HG03571 (cell line): ENCODE measurements around the gene PPM1L.
"Not testable (repeated sequence)": the region's sequence is repeated elsewhere in the genome, so short reads cannot be mapped to it uniquely, and the experiment has no call there.

Experiments
- ATAC-seq: cut with Tn5 transposase; IDR thresholded peaks from one replicate; pipeline ENCODE4 v1.9.1; 2021; ENCODE audit not compliant: unreplicated experiment

PPM1L gene

GRCh38 chr3:160977773-160978172 is 221.7 kb downstream of the PPM1L start:
- no peak for ATAC-seq

- peak; percentile 44 for ATAC-seq
Measured at GRCh38 chr3:160980740-160981139, 224.7 kb downstream of the PPM1L start.

DNA sequence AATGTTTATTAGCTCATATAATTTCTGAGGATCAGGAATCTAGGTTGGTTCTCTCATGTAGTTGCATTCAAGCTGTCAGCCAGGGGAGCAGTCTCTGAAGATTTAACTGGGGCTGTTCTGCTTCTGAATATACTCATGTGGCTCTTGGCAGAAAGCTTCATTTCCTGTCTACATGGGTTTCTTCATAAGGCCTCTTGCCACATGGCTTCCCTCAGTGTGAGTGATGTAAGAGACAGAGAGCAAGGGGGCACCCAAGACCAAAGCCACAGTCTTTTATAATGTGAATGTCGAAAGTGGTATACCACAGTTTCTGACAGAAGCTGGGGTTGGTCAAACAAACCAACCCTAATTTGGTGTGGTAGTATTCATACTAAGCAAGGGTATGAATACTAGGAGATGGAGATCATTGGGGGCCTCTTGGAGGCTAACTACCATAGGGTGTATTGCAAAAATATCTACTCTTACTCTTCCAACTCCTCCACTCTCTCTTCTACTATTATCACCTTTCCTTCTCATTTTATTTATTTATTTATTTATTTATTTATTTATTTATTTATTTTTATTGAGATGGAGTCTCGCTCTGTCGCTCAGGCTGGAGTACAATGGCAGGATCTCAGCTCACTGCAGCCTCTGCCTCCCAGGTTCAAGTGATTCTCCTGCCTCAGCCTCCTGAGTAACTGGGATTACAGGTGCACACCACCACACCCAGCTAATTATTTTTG is 225.3 kb downstream of the PPM1L start:
- peak; percentile 90 for ATAC-seq

GRCh38 chr3:160982491-160982890 is 226.5 kb downstream of the PPM1L start:
- ATAC-seq, result no peak

DNA sequence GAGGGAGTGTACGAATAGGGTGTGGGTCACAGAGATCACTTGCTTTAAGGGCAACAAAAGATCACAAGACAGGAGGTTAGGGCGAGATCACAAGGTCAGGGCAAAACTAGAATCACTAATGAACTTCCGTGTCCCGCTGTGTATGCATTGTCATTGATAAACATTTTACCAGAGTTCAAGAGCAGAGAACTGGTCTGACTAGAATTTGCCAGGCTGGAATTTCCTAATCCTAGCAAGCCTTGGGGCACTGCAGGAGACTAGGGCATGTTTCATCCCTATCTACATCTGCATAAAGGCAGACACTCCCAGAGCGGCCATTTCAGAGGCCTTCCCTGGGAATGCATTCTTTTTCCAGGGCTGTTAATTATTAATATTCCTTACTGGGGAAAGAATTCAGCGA is 227.9 kb downstream of the PPM1L start:
- not testable (repeated sequence) for ATAC-seq

GRCh38 chr3:160986069-160986468 is 230.0 kb downstream of the PPM1L start:
- no peak for ATAC-seq

- peak; percentile 56 for ATAC-seq
Measured at GRCh38 chr3:160987982-160988964, 232.2 kb downstream of the PPM1L start.

DNA sequence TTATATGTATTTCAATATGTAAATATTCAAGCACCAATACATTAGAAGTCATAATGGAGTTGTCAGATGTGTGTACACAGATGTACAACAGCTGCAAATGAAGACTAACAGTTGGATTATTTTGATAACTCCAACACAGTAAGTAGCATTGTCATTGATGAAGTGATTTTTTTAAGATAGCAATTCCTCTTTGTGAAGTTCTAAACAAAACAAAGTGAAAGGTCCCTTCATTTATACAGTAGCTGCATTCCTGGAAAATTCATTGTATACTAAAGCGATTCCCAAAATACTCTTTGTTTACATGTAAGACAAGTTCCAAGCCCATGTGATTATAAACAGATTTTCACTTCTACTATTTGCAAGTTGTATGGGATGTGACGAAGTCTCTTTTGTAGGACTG is 234.4 kb downstream of the PPM1L start:
- ATAC-seq, result no peak

DNA sequence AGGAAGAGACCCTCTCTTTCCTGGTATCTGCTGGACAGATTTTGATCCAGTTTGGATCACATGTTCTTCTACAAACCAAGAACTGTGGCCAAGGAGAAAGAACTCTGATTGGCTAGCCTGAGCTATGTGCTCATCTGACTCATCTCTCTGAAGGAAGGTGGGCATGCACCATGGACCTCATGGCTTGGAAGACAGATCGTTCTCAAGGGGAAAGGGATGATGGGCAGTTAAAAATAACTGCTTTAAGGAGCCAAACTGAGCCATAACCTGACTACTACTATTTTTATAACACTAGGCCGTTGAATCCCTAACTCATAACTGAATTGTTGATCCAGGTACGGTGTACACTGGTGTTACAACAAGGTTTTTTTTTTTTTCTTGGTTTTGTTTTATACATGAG is 236.7 kb downstream of the PPM1L start:
- ATAC-seq, result no peak

- ATAC-seq, result no peak
Measured at GRCh38 chr3:160996811-160997210, 240.8 kb downstream of the PPM1L start.

DNA sequence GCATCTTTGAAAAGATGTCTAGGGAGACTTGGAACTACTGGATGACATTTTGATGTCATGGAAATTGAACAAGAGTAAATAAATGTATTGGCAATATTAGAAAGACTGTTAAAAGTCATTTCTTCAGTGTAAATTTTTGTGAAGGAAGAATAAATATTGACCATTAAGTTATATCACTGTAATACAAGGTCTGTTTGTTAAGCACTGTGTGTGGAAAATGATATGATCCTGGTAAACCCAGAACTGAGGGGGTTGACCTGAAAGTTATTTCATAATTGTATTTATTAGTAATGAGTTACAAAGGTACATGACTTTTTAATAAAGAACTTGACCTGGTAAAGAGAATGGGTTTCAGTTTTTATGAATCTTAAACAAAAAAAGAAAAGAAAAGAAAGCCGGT is 242.6 kb downstream of the PPM1L start:
- ATAC-seq, result no peak

DNA sequence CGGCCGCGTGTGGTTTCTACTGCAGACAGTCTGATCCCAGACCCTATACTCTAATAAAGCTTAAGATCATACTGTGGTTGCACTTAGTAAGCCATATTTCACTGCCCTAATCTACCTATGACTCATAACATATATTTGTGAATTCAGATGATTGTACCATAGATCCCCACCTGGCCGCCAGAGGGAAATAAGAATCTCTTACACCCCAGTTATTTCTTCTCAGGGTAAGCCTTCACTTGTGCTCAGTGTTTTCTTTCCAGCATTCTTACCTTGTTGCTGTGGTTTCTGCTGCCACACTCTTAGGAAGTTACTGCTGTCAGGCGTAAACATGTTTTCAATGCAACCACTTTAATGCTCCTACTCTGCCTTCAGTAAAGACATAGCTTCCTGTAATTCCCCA is 243.2 kb downstream of the PPM1L start:
- no peak for ATAC-seq

DNA sequence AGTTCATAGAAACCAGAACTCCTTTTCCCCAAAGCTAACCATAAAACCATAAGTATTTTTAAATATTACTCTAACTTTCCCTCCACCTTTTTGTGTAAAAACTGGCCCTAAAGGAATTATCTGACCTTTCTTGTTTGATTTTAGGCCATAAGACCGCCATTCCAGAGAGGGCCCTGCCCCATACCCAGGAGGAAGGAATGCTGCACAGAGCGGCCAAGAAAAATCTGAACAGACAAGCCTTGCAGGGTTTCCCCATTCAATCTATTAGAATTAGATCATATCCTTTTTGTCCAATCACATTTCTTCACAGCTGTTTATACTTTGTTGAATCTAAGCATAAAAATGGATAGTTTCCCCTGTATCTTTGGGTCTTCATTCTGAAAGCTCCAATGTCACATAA is 252.1 kb downstream of the PPM1L start:
- no peak for ATAC-seq

DNA sequence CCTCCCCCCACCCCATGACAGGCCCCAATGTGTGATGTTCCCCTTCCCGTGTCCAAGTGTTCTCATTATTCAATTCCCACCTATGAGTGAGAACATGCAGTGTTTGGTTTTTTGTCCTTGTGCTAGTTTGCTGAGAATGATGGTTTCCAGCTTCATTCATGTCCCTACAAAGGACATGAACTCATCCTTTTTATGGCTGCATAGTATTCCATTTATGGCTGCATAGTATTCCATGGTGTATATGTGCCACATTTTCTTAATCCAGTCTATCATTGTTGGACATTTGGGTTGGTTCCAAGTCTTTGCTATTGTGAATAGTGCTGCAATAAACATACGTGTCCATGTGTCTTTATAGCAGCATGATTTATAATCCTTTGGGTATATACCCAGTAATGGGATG is 254.1 kb downstream of the PPM1L start:
- not testable (repeated sequence) for ATAC-seq

GRCh38 chr3:161014843-161015749 is 259.1 kb downstream of the PPM1L start:
- ATAC-seq, result no peak

DNA sequence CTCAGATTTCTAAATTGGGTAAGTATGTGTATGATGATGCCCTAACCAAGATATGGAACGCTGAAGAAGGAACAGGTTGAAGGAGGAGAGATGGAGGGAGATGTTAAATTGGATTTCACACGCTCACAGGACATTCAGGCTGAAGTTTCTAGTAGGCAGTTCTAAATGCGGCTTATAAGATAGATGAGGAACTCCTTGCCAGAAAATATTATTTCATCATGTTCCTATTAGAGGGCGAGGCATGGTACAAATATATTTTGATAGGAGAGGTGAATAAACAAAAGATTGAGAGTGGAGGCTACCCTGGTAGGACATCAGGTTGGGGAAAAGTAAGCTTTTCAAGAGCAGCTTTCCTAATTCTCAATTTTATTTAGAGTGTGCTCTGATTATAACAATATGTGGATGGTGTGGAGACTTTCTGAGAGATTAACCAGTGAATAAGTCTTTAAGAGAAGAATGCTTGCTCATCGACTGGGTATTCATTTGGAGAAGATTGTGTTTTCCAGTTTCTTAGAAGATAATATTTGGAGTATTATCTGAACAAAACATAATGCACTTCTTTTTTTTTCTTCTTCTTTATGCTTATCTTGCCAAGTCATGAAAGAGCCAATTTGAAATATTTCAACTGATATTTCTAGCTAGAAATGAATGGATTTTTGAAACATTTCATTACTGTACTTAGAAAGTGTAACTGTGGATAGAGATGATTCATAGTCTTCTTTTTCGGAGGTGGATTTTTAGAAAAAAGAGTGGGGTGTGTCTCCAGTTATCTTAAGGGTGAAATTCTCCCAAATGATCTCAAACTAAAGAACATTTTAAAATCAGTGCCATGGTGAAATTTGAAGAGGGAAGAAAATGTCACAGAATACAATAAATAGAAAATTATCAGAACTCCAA is 260.6 kb downstream of the PPM1L start:
- ATAC-seq, result no peak

DNA sequence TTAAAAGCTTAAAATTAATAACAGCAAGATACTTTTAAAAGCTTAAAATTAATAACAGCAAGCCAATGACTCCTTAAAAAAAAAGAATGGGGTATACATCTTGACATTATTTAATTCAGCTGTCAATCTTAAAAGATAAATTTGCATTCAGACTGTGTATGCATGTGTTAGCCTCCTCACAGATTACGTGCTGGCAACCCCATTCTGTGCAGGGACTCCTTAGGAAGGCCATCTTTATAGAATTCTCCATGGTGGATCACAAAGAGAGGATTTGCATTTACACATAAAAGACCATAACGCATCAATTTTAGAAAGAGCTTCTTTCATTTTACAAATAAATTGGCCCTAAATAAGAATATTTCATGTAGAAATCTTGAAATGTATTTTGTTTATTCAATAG is 261.9 kb downstream of the PPM1L start:
- ATAC-seq, result no peak

DNA sequence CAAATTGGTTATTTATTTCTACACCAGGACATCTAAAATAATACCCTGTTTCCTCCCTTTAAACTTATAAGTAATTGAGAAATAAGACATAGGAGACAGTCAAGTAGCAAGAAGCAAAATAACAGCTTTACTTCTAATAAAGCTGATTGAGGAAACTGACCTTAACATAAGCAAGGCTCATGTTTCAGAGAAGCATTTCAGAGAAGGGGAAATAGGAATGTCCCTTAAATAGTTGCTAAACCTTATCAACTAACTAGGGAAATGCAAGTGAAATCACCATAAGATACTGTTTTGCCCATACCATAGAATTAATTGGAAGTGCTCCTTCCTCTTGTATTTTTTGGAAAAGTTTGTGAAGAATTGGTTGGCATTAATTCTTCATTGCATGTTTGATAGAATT is 264.2 kb downstream of the PPM1L start:
- no peak for ATAC-seq

DNA sequence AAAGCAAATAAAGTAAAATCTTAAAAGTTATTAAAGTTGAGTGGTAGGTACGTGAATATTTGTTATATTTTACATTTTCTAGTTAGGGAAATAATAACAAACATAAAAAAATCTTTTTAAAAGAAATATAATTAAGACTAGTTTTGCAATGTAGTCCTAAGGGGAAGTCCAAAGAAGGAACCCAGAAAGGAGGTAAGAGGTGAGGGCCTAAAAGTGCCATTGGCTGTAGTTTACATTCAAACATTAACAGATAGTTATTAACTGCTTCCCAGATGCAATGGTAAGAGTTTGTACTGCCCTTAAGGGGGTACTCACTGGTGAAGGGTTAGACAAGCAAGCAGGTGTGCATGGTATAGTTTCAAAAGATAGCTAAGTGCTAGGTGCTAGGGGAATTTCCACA is 269.9 kb downstream of the PPM1L start:
- ATAC-seq, result no peak
